HepG2 (cell line): Measurements from ENCODE around the gene PSMA4. TPM values are rescaled to one million over a fixed set of nuclear protein-coding genes. Genes with fewer than 3 reads are reported as not detected.

ENCODE experiments used
- JUN ChIP-seq: sonication (generic); formaldehyde crosslinking; IDR thresholded peaks from 2 replicates; pipeline ENCODE4 v1.4.0; 2020; ENCODE audit warnings: mild to moderate bottlenecking, missing genetic modification reagents
- KIAA2018 ChIP-seq: sonication (generic); formaldehyde crosslinking; IDR thresholded peaks from 2 replicates; pipeline ENCODE4 v1.5.0; 2020; ENCODE audit warnings: mild to moderate bottlenecking, missing genetic modification reagents, borderline replicate concordance
- MIXL1 ChIP-seq: IDR thresholded peaks from 2 replicates; pipeline ENCODE4 v1.6.1; 2016
- PHF21A ChIP-seq: sonication (generic); formaldehyde crosslinking; IDR thresholded peaks from 2 replicates; pipeline ENCODE4 v1.5.0; 2020; ENCODE audit warnings: mild to moderate bottlenecking, missing genetic modification reagents
- RBM22 ChIP-seq: fragments of 200-400 bp; formaldehyde crosslinking; optimal IDR thresholded peaks from 2 replicates; pipeline ENCODE3; 2017; ENCODE audit warnings: mild to moderate bottlenecking, low read length, moderate library complexity
- ZUFSP ChIP-seq: sonication (generic); formaldehyde crosslinking; IDR thresholded peaks from 2 replicates; pipeline ENCODE4 v1.9.0; 2021; ENCODE audit warnings: missing genetic modification reagents, mild to moderate bottlenecking, borderline replicate concordance
- polyA plus RNA-seq, 8 experiments: library from polyadenylated mRNA; depleted of rRNA in 3 of 8; stranded (reverse) in 7 of 8; unstranded in 1 of 8; fragments of >200 nt; fragmentation: Illumina TruSeq in 4 of 8; extraction: Trizol in 4 of 8; gene quantifications; 2 replicates each; pipeline versions ENCODE4 v1.2.1 to v1.2.3, GENCODE V29; 2011 to 2016; ENCODE audit warnings: low read depth in 4 of 8, missing spikeins in 1 of 8, mixed read lengths in 1 of 8; ENCODE audit not compliant: insufficient read depth in 1 of 8
- total RNA-seq, 5 experiments: library from RNA; depleted of rRNA; stranded (reverse); fragments of >200 nt; fragmentation: Illumina TruSeq; extraction: Trizol; gene quantifications; 2 replicates each; pipeline ENCODE4 v1.2.3, GENCODE V29; 2016; ENCODE audit warnings: low read depth in 1 of 5
- TF ChIP-seq, protein P1 (sequence below), 2 experiments: IDR thresholded peaks; 2 replicates each; pipeline ENCODE4 v1.6.1; 2011 to 2012; ENCODE audit warnings: low read length in 2 of 2, borderline replicate concordance in 1 of 2, low read depth in 1 of 2, mild to moderate bottlenecking in 1 of 2, moderate library complexity in 1 of 2
- TF ChIP-seq, protein P2 (sequence below): sonication (generic); formaldehyde crosslinking; IDR thresholded peaks from 2 replicates; pipeline ENCODE4 v1.5.1; 2020; ENCODE audit warnings: mild to moderate bottlenecking, missing genetic modification reagents
- TF ChIP-seq, protein P3 (sequence below): sonication (generic); formaldehyde crosslinking; IDR thresholded peaks from 2 replicates; pipeline ENCODE4 v1.5.0; 2020; ENCODE audit warnings: missing genetic modification reagents

PSMA4 gene
- total and polyA plus RNA-seq, 2 of the 13 experiments (the other 11 are each of a cell fraction or from before 2014, with no cell fraction given), result 202 to 404 TPM

DNA sequence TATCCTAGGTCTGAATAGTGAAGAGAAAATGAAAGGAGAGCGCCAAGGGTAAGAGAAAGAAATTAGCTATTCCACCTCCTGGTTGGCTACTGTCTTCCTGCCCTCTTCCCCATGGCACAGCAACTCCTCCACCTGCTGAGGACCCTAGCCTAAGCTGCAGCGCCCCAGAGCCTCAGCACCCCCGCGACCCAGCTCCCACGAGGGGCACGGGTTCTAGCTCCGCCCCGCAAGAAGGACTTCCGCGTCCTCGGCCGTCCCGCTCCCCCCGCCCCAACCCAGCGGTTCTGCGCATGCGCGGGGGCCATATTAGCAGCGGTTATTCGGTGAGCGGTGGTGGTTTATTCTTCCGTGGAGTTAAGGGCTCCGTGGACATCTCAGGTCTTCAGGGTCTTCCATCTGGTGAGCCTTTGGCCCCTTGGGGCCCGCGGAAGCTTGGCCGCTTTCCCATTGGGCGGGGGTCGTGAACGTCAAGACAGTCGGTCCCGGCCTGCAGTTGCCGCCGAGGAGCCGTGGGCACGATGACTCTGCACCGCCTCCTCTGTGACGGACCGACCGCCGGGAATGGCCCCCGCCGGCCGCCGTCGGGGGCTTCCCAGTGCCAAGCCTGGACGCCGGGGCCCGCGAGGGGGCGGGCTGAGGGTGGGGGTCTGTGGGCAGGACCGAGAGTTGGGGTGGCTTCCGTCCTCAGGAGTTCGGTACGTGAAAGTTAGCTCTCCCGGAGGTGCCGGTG lies at the start of gene PSMA4 (continued):
- TF ChIP-seq PHF21A (CRISPR knock-in tag) (no peak), MIXL1 (CRISPR knock-in tag) (no peak; the same call in 1 of the 2 replicates), JUN (no peak), ZUFSP (CRISPR knock-in tag) (no peak), KIAA2018 (CRISPR knock-in tag) (no peak), RBM22 (peak; percentile 50)
- TF ChIP-seq, protein P1, sequence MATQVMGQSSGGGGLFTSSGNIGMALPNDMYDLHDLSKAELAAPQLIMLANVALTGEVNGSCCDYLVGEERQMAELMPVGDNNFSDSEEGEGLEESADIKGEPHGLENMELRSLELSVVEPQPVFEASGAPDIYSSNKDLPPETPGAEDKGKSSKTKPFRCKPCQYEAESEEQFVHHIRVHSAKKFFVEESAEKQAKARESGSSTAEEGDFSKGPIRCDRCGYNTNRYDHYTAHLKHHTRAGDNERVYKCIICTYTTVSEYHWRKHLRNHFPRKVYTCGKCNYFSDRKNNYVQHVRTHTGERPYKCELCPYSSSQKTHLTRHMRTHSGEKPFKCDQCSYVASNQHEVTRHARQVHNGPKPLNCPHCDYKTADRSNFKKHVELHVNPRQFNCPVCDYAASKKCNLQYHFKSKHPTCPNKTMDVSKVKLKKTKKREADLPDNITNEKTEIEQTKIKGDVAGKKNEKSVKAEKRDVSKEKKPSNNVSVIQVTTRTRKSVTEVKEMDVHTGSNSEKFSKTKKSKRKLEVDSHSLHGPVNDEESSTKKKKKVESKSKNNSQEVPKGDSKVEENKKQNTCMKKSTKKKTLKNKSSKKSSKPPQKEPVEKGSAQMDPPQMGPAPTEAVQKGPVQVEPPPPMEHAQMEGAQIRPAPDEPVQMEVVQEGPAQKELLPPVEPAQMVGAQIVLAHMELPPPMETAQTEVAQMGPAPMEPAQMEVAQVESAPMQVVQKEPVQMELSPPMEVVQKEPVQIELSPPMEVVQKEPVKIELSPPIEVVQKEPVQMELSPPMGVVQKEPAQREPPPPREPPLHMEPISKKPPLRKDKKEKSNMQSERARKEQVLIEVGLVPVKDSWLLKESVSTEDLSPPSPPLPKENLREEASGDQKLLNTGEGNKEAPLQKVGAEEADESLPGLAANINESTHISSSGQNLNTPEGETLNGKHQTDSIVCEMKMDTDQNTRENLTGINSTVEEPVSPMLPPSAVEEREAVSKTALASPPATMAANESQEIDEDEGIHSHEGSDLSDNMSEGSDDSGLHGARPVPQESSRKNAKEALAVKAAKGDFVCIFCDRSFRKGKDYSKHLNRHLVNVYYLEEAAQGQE (IDR thresholded peaks at IDR 0.05; ENCODE audit: borderline replicate concordance in 1 of 2, low read depth in 1 of 2, low read length in 2 of 2), result no peak; a peak in 1 of 4 replicates
- TF ChIP-seq, protein P2, sequence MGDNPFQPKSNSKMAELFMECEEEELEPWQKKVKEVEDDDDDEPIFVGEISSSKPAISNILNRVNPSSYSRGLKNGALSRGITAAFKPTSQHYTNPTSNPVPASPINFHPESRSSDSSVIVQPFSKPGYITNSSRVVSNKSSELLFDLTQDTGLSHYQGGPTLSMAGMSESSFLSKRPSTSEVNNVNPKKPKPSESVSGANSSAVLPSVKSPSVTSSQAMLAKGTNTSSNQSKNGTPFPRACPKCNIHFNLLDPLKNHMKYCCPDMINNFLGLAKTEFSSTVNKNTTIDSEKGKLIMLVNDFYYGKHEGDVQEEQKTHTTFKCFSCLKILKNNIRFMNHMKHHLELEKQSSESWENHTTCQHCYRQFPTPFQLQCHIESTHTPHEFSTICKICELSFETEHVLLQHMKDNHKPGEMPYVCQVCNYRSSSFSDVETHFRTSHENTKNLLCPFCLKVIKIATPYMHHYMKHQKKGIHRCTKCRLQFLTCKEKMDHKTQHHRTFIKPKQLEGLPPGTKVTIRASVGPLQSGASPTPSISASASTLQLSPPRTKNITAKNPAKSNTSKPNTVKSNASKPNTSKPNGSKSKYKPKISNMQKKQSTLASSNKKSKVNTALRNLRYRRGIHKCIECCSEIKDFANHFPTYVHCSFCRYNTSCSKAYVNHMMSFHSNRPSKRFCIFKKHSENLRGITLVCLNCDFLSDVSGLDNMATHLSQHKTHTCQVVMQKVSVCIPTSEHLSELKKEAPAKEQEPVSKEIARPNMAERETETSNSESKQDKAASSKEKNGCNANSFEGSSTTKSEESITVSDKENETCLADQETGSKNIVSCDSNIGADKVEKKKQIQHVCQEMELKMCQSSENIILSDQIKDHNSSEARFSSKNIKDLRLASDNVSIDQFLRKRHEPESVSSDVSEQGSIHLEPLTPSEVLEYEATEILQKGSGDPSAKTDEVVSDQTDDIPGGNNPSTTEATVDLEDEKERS (CRISPR knock-in tag), result no peak
- TF ChIP-seq, protein P3, sequence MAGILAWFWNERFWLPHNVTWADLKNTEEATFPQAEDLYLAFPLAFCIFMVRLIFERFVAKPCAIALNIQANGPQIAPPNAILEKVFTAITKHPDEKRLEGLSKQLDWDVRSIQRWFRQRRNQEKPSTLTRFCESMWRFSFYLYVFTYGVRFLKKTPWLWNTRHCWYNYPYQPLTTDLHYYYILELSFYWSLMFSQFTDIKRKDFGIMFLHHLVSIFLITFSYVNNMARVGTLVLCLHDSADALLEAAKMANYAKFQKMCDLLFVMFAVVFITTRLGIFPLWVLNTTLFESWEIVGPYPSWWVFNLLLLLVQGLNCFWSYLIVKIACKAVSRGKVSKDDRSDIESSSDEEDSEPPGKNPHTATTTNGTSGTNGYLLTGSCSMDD (CRISPR knock-in tag), result no peak
